ENCODE results near the gene LASP1NB.

Gene LASP1NB

GRCh38 chr17:38912221-38912813, 13.1 kb upstream of the LASP1NB start:
- peak overlapping the region; percentile 31 for H3K23ac ChIP-seq (ENCODE audit: low read depth, low read length, poor library complexity)
- H3K9ac ChIP-seq (ENCODE audit: low read depth, low read length, poor library complexity), result no peak overlapping the region
- peak overlapping the region; percentile 5 for H2BK5ac ChIP-seq (ENCODE audit: low read length)
- H4K91ac ChIP-seq (ENCODE audit: low read depth, low read length, poor library complexity), result no peak overlapping the region
- no peak overlapping the region for H2AK5ac ChIP-seq (ENCODE audit: low read depth, low read length)
- peaks cover 5% of the 10 kb centered on the region for H3K79me1 ChIP-seq (ENCODE audit: low read depth, low read length)
- H4K8ac ChIP-seq (ENCODE audit: low read depth, low read length), result no peak overlapping the region
- no peak overlapping the region for H3K4ac ChIP-seq (ENCODE audit: low read length)
- H3K27ac ChIP-seq (replicated peaks; ENCODE audit: low read length), result no peak overlapping the region
- DNase-seq (ENCODE audit: low spot score), result no peak
- H3K18ac ChIP-seq (ENCODE audit: low read length), result no peak overlapping the region
- no peak overlapping the region for H2BK120ac ChIP-seq (ENCODE audit: low read depth, low read length)
- no peak overlapping the region for H3K4me2 ChIP-seq (ENCODE audit: insufficient read depth, low read length, poor library complexity, severe bottlenecking)
- H2BK12ac ChIP-seq (ENCODE audit: low read length), result no peak overlapping the region
- no peak overlapping the region for H3K14ac ChIP-seq (ENCODE audit: low read length)
- H3K36me3 ChIP-seq (replicated peaks in 1 of 2; ENCODE audit: control insufficient read depth in 2 of 2, insufficient read depth in 2 of 2, low read length in 2 of 2), result peaks cover 21 to 75% of the 10 kb centered on the region in 2 donors
- no CpG with 5 or more reads among the region's 13 CpGs for WGBS, 2 donors (ENCODE audit: extremely low coverage in 2 of 2, insufficient read length in 2 of 2, insufficient replicate concordance in 1 of 2)
- no peaks in the 10 kb centered on the region for H3K27me3 ChIP-seq (ENCODE audit: control insufficient read depth in 3 of 3, insufficient read depth in 3 of 3, low read depth in 1 of 3, low read length in 3 of 3)
- H3K9me3 ChIP-seq (replicated peaks in 1 of 2; ENCODE audit: control insufficient read depth in 2 of 2, insufficient read depth in 1 of 2, low read depth in 1 of 2, low read length in 2 of 2), result no peaks in the 10 kb centered on the region
- no peak overlapping the region for H2BK15ac ChIP-seq (ENCODE audit: low read length)
- H2AFZ ChIP-seq (ENCODE audit: low read length), result no peak overlapping the region
- peaks cover 0 to 7% of the 10 kb centered on the region in 2 donors for H3K4me1 ChIP-seq (ENCODE audit: control insufficient read depth in 2 of 2, insufficient read depth in 1 of 2, low read depth in 1 of 2, low read length in 2 of 2)
- H3K4me3 ChIP-seq (ENCODE audit: low read length in 2 of 2), result no peak overlapping the region

GRCh38 chr17:38914741-38915638, 10.4 kb upstream of the LASP1NB start:
- no peak overlapping the region for H4K8ac ChIP-seq (ENCODE audit: low read depth, low read length)
- H3K27me3 ChIP-seq (ENCODE audit: control insufficient read depth in 3 of 3, insufficient read depth in 3 of 3, low read depth in 1 of 3, low read length in 3 of 3), result no peaks in the 10 kb centered on the region
- H3K4me1 ChIP-seq (ENCODE audit: control insufficient read depth in 2 of 2, insufficient read depth in 1 of 2, low read depth in 1 of 2, low read length in 2 of 2), result no peaks in the 10 kb centered on the region
- H3K4ac ChIP-seq (ENCODE audit: low read length), result no peak overlapping the region
- H3K18ac ChIP-seq (ENCODE audit: low read length), result no peak overlapping the region
- H2BK15ac ChIP-seq (ENCODE audit: low read length), result no peak overlapping the region
- WGBS, 2 donors (ENCODE audit: extremely low coverage in 2 of 2, insufficient read length in 2 of 2, insufficient replicate concordance in 1 of 2), result no CpG with 5 or more reads among the region's 20 CpGs
- H3K23ac ChIP-seq (ENCODE audit: low read depth, low read length, poor library complexity), result peak overlapping the region; percentile 46
- no peak overlapping the region for H3K27ac ChIP-seq (replicated peaks; ENCODE audit: low read length)
- H2BK5ac ChIP-seq (ENCODE audit: low read length), result no peak overlapping the region
- no peak overlapping the region for H3K4me2 ChIP-seq (ENCODE audit: insufficient read depth, low read length, poor library complexity, severe bottlenecking)
- no peak for DNase-seq (ENCODE audit: low spot score)
- H3K4me3 ChIP-seq (ENCODE audit: low read length in 2 of 2), result no peak overlapping the region
- no peak overlapping the region for H2BK12ac ChIP-seq (ENCODE audit: low read length)
- no peak overlapping the region for H4K91ac ChIP-seq (ENCODE audit: low read depth, low read length, poor library complexity)
- H3K79me1 ChIP-seq (ENCODE audit: low read depth, low read length), result peaks cover 5% of the 10 kb centered on the region
- no peak overlapping the region for H2AK5ac ChIP-seq (ENCODE audit: low read depth, low read length)
- no peak overlapping the region for H3K9ac ChIP-seq (ENCODE audit: low read depth, low read length, poor library complexity)
- H3K9me3 ChIP-seq (replicated peaks in 1 of 2; ENCODE audit: control insufficient read depth in 2 of 2, insufficient read depth in 1 of 2, low read depth in 1 of 2, low read length in 2 of 2), result no peaks in the 10 kb centered on the region
- H2AFZ ChIP-seq (ENCODE audit: low read length), result no peak overlapping the region
- H3K36me3 ChIP-seq (replicated peaks in 1 of 2; ENCODE audit: control insufficient read depth in 2 of 2, insufficient read depth in 2 of 2, low read length in 2 of 2), result peaks cover 22 to 82% of the 10 kb centered on the region in 2 donors
- H2BK120ac ChIP-seq (ENCODE audit: low read depth, low read length), result no peak overlapping the region
- H3K14ac ChIP-seq (ENCODE audit: low read length), result no peak overlapping the region

DNA sequence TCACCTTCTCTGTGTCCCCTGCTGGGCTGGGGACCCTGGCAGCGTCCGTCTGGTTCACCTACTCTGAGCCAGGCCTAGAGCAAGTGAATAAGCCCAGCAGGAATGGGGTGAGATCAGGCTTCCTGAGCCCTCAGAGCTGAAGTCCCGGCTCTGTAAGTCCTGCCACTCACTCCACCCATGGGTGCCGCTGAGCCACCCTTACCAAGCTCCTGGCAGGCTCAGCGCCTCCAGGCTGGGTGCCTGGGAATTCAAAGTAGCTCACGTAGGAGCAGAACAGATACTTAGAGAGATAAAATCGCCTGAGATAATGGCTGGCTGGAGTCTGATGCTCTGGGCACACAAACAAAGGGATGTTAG, 9.8 kb upstream of the LASP1NB start:
- no peaks in the 10 kb centered on the region for H3K4me1 ChIP-seq (ENCODE audit: control insufficient read depth in 2 of 2, insufficient read depth in 1 of 2, low read depth in 1 of 2, low read length in 2 of 2)
- no peaks in the 10 kb centered on the region for H3K27me3 ChIP-seq (ENCODE audit: control insufficient read depth in 3 of 3, insufficient read depth in 3 of 3, low read depth in 1 of 3, low read length in 3 of 3)
- peaks cover 22 to 87% of the 10 kb centered on the region in 2 donors for H3K36me3 ChIP-seq (replicated peaks in 1 of 2; ENCODE audit: control insufficient read depth in 2 of 2, insufficient read depth in 2 of 2, low read length in 2 of 2)
- H3K9ac ChIP-seq (ENCODE audit: low read depth, low read length, poor library complexity), result no peak overlapping the region
- H2AK5ac ChIP-seq (ENCODE audit: low read depth, low read length), result no peak overlapping the region
- H3K27ac ChIP-seq (replicated peaks; ENCODE audit: low read length), result no peak overlapping the region
- no peak overlapping the region for H3K4me3 ChIP-seq (ENCODE audit: low read length in 2 of 2)
- H3K18ac ChIP-seq (ENCODE audit: low read length), result no peak overlapping the region
- DNase-seq (ENCODE audit: low spot score), result no peak
- no peak overlapping the region for H4K8ac ChIP-seq (ENCODE audit: low read depth, low read length)
- H2BK5ac ChIP-seq (ENCODE audit: low read length), result no peak overlapping the region
- H3K79me1 ChIP-seq (ENCODE audit: low read depth, low read length), result peaks cover 5% of the 10 kb centered on the region
- H3K14ac ChIP-seq (ENCODE audit: low read length), result no peak overlapping the region
- H4K91ac ChIP-seq (ENCODE audit: low read depth, low read length, poor library complexity), result no peak overlapping the region
- peak overlapping the region; percentile 46 for H3K23ac ChIP-seq (ENCODE audit: low read depth, low read length, poor library complexity)
- no peak overlapping the region for H2AFZ ChIP-seq (ENCODE audit: low read length)
- H2BK15ac ChIP-seq (ENCODE audit: low read length), result no peak overlapping the region
- H3K4ac ChIP-seq (ENCODE audit: low read length), result no peak overlapping the region
- no CpG with 5 or more reads among the region's 7 CpGs for WGBS, 2 donors (ENCODE audit: extremely low coverage in 2 of 2, insufficient read length in 2 of 2, insufficient replicate concordance in 1 of 2)
- no peak overlapping the region for H2BK12ac ChIP-seq (ENCODE audit: low read length)
- H3K9me3 ChIP-seq (replicated peaks in 1 of 2; ENCODE audit: control insufficient read depth in 2 of 2, insufficient read depth in 1 of 2, low read depth in 1 of 2, low read length in 2 of 2), result no peaks in the 10 kb centered on the region
- H2BK120ac ChIP-seq (ENCODE audit: low read depth, low read length), result no peak overlapping the region
- no peak overlapping the region for H3K4me2 ChIP-seq (ENCODE audit: insufficient read depth, low read length, poor library complexity, severe bottlenecking)

DNA sequence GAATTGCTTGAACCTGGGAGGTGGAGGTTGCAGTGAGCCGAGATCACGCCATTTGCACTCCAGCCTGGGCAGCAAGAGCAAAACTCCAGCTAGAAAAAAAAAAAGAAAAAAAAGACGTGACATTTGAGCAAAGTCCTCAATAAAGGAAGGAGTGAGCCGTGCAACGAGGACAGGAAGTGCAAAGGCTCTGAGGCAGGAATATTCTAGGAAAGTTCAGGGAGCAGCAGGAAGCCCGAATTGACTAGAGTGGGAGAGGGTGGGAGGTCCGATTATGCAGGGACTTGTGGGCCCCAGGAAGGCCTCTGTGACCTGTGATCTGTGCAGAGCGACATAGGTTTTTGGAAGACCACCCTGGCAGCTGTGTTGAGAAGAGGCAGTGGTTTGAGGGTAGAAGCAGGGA, 8.6 kb upstream of the LASP1NB start:
- H3K9ac ChIP-seq (ENCODE audit: low read depth, low read length, poor library complexity), result no peak overlapping the region
- no peak overlapping the region for H4K8ac ChIP-seq (ENCODE audit: low read depth, low read length)
- H3K27me3 ChIP-seq (ENCODE audit: control insufficient read depth in 3 of 3, insufficient read depth in 3 of 3, low read depth in 1 of 3, low read length in 3 of 3), result no peaks in the 10 kb centered on the region
- H2BK5ac ChIP-seq (ENCODE audit: low read length), result no peak overlapping the region
- no peak overlapping the region for H4K91ac ChIP-seq (ENCODE audit: low read depth, low read length, poor library complexity)
- H3K27ac ChIP-seq (replicated peaks; ENCODE audit: low read length), result no peak overlapping the region
- no peak for DNase-seq (ENCODE audit: low spot score)
- H3K4me1 ChIP-seq (ENCODE audit: control insufficient read depth in 2 of 2, insufficient read depth in 1 of 2, low read depth in 1 of 2, low read length in 2 of 2), result peaks cover 0 to 2% of the 10 kb centered on the region in 2 donors
- H3K79me1 ChIP-seq (ENCODE audit: low read depth, low read length), result peaks cover 3% of the 10 kb centered on the region
- WGBS, 2 donors (ENCODE audit: extremely low coverage in 2 of 2, insufficient read length in 2 of 2, insufficient replicate concordance in 1 of 2), result no CpG with 5 or more reads among the region's 8 CpGs
- H2AK5ac ChIP-seq (ENCODE audit: low read depth, low read length), result no peak overlapping the region
- no peak overlapping the region for H2BK12ac ChIP-seq (ENCODE audit: low read length)
- no peak overlapping the region for H3K4ac ChIP-seq (ENCODE audit: low read length)
- H3K23ac ChIP-seq (ENCODE audit: low read depth, low read length, poor library complexity), result no peak overlapping the region
- H3K14ac ChIP-seq (ENCODE audit: low read length), result no peak overlapping the region
- H3K4me2 ChIP-seq (ENCODE audit: insufficient read depth, low read length, poor library complexity, severe bottlenecking), result no peak overlapping the region
- no peak overlapping the region for H3K18ac ChIP-seq (ENCODE audit: low read length)
- H2AFZ ChIP-seq (ENCODE audit: low read length), result no peak overlapping the region
- H3K36me3 ChIP-seq (replicated peaks in 1 of 2; ENCODE audit: control insufficient read depth in 2 of 2, insufficient read depth in 2 of 2, low read length in 2 of 2), result peaks cover 22 to 79% of the 10 kb centered on the region in 2 donors
- H2BK15ac ChIP-seq (ENCODE audit: low read length), result no peak overlapping the region
- H3K9me3 ChIP-seq (replicated peaks in 1 of 2; ENCODE audit: control insufficient read depth in 2 of 2, insufficient read depth in 1 of 2, low read depth in 1 of 2, low read length in 2 of 2), result no peaks in the 10 kb centered on the region
- H2BK120ac ChIP-seq (ENCODE audit: low read depth, low read length), result no peak overlapping the region
- H3K4me3 ChIP-seq (ENCODE audit: low read length in 2 of 2), result no peak overlapping the region

Data from neuronal stem cell (in vitro differentiated cells).